Mesenchymal stem cell (in vitro differentiated cells and primary cell): ENCODE data around the gene IGSF5.

ENCODE experiments used
- DNase-seq: peaks from one replicate; pipeline ENCODE4 v3.0.0-alpha.2; 2013
- H2AFZ ChIP-seq: one replicate; pipeline ENCODE4 v1.6.1; 2013; ENCODE audit warnings: low read depth, mild to moderate bottlenecking, control low read depth, inconsistent platforms, low read length, moderate library complexity
- H2AK5ac ChIP-seq: 2 replicates; pipeline ENCODE4 v1.6.1; 2013; ENCODE audit warnings: low read length, moderate library complexity, mild to moderate bottlenecking, inconsistent platforms; ENCODE audit not compliant: severe bottlenecking
- H2BK120ac ChIP-seq: one replicate; pipeline ENCODE4 v1.6.1; 2013; ENCODE audit warnings: low read depth, mild to moderate bottlenecking, inconsistent platforms, low read length, moderate library complexity
- H2BK12ac ChIP-seq, 2 experiments: one replicate each; pipeline ENCODE4 v1.6.1; 2013; ENCODE audit warnings: inconsistent platforms in 2 of 2, low read length in 2 of 2, mild to moderate bottlenecking in 2 of 2, moderate library complexity in 2 of 2, control low read depth in 1 of 2
- H2BK15ac ChIP-seq: one replicate; pipeline ENCODE4 v1.6.1; 2013; ENCODE audit warnings: mild to moderate bottlenecking, low read depth, inconsistent platforms; ENCODE audit not compliant: poor library complexity, severe bottlenecking
- H2BK5ac ChIP-seq: 2 replicates; pipeline ENCODE4 v1.6.1; 2013; ENCODE audit warnings: low read depth, mild to moderate bottlenecking, low read length, control low read depth, inconsistent platforms; ENCODE audit not compliant: poor library complexity, severe bottlenecking
- H3K14ac ChIP-seq, 2 experiments: one replicate each; pipeline ENCODE4 v1.6.1; 2013; ENCODE audit warnings: inconsistent platforms in 2 of 2, low read length in 2 of 2, control low read depth in 1 of 2, mild to moderate bottlenecking in 1 of 2, moderate library complexity in 1 of 2
- H3K18ac ChIP-seq, 2 experiments: one replicate each; pipeline ENCODE4 v1.6.1; 2013; ENCODE audit warnings: inconsistent platforms in 2 of 2, low read length in 2 of 2, control low read depth in 1 of 2, low read depth in 1 of 2, mild to moderate bottlenecking in 1 of 2
- H3K23ac ChIP-seq, 2 experiments: one replicate each; pipeline ENCODE4 v1.6.1; 2013; ENCODE audit warnings: inconsistent platforms in 2 of 2, low read length in 2 of 2, mild to moderate bottlenecking in 2 of 2, moderate library complexity in 2 of 2, control low read depth in 1 of 2
- H3K27ac ChIP-seq: 2 replicates; pipeline ENCODE4 v1.5.1; 2013; ENCODE audit warnings: mild to moderate bottlenecking, moderate library complexity, low read length, control low read depth, inconsistent platforms; ENCODE audit not compliant: poor library complexity, severe bottlenecking
- H3K27me3 ChIP-seq, 2 experiments: 2 replicates each; pipeline versions ENCODE4 v1.6.1 to v1.7.0; 2013; ENCODE audit warnings: low read length in 2 of 2, mild to moderate bottlenecking in 2 of 2, moderate library complexity in 2 of 2, control low read depth in 1 of 2, inconsistent platforms in 1 of 2; ENCODE audit not compliant: control insufficient read depth in 1 of 2, insufficient read depth in 1 of 2
- H3K36me3 ChIP-seq, 2 experiments: 2 replicates each; pipeline versions ENCODE4 v1.6.1 to v1.7.0; 2013; ENCODE audit warnings: low read length in 2 of 2, control low read depth in 1 of 2, inconsistent platforms in 1 of 2, low read depth in 1 of 2, mild to moderate bottlenecking in 1 of 2; ENCODE audit not compliant: insufficient read depth in 2 of 2, control insufficient read depth in 1 of 2
- H3K4ac ChIP-seq, 2 experiments: one replicate each; pipeline ENCODE4 v1.6.1; 2013; ENCODE audit warnings: inconsistent platforms in 2 of 2, low read length in 2 of 2, mild to moderate bottlenecking in 2 of 2, moderate library complexity in 2 of 2, control low read depth in 1 of 2, low read depth in 1 of 2
- H3K4me1 ChIP-seq: 2 replicates; pipeline ENCODE4 v1.6.1; 2013; ENCODE audit warnings: low read depth, low read length, control low read depth; ENCODE audit not compliant: control insufficient read depth, insufficient read depth
- H3K4me2 ChIP-seq: 2 replicates; pipeline ENCODE4 v1.6.1; 2013; ENCODE audit warnings: low read length, mild to moderate bottlenecking, inconsistent platforms; ENCODE audit not compliant: poor library complexity, severe bottlenecking
- H3K4me3 ChIP-seq, 2 experiments: 2 replicates each; pipeline versions ENCODE4 v1.5.1 to v1.7.0; 2013; ENCODE audit warnings: low read length in 2 of 2, mild to moderate bottlenecking in 2 of 2, control low read depth in 1 of 2, low read depth in 1 of 2; ENCODE audit not compliant: insufficient read depth in 1 of 2
- H3K79me1 ChIP-seq: replicated peaks from 2 replicates; pipeline ENCODE4 v1.6.1; 2013; ENCODE audit warnings: mild to moderate bottlenecking, control low read depth, low read length, inconsistent platforms; ENCODE audit not compliant: poor library complexity, severe bottlenecking
- H3K9ac ChIP-seq: 2 replicates; pipeline ENCODE4 v1.7.0; 2013; ENCODE audit warnings: mild to moderate bottlenecking, low read length, moderate library complexity
- H3K9me3 ChIP-seq: 2 replicates; pipeline ENCODE4 v1.7.0; 2013; ENCODE audit warnings: mild to moderate bottlenecking, low read length; ENCODE audit not compliant: control insufficient read depth
- H4K8ac ChIP-seq: one replicate; pipeline ENCODE4 v1.6.1; 2013; ENCODE audit warnings: inconsistent platforms, mild to moderate bottlenecking, low read length, moderate library complexity
- H4K91ac ChIP-seq: one replicate; pipeline ENCODE4 v1.6.1; 2013; ENCODE audit warnings: mild to moderate bottlenecking, low read length, inconsistent platforms
- WGBS: methylation state at CpG from one replicate; pipeline ENCODE4 v1.1.7; 2013; ENCODE audit warnings: mixed read lengths; 5-methylcytosine and 5-hydroxymethylcytosine counted together

IGSF5 gene

GRCh38 chr21:39812983-39813382, 68.0 kb downstream of the IGSF5 start:
- Histone ChIP-seq H3K4ac (no peak overlapping the region), H3K14ac (no peak overlapping the region), H3K36me3 (no peaks in the 10 kb centered on the region), H3K79me1 (no peaks in the 10 kb centered on the region), H2BK15ac (no peak overlapping the region), H2BK120ac (no peak overlapping the region), H3K9me3 (no peaks in the 10 kb centered on the region), H2BK5ac (no peak overlapping the region), H4K91ac (no peak overlapping the region), H3K18ac (no peak overlapping the region), H2BK12ac (no peak overlapping the region), H4K8ac (no peak overlapping the region), H3K9ac (no peak overlapping the region), H3K27ac (no peak overlapping the region), H3K4me2 (no peak overlapping the region), H3K27me3 (no peaks in the 10 kb centered on the region), H3K4me3 (no peak overlapping the region), H3K4me1 (no peaks in the 10 kb centered on the region), H2AFZ (no peak overlapping the region), H3K23ac (no peak overlapping the region), H2AK5ac (no peak overlapping the region)
- no peak for DNase-seq
- WGBS, result no CpG with 5 or more reads among the region's 1 CpG

GRCh38 chr21:39818557-39818956, 73.6 kb downstream of the IGSF5 start:
- Histone ChIP-seq H2BK120ac (no peak overlapping the region), H3K23ac (no peak overlapping the region), H3K4me2 (no peak overlapping the region), H3K4me3 (no peak overlapping the region), H3K9ac (no peak overlapping the region), H3K4me1 (no peaks in the 10 kb centered on the region), H3K36me3 (no peaks in the 10 kb centered on the region), H2AFZ (no peak overlapping the region), H3K27ac (no peak overlapping the region), H3K9me3 (peaks cover 5% of the 10 kb centered on the region), H2BK15ac (no peak overlapping the region), H3K4ac (no peak overlapping the region), H3K14ac (no peak overlapping the region), H2BK5ac (no peak overlapping the region), H4K91ac (no peak overlapping the region), H4K8ac (no peak overlapping the region), H3K18ac (no peak overlapping the region), H2AK5ac (no peak overlapping the region), H2BK12ac (no peak overlapping the region), H3K79me1 (no peaks in the 10 kb centered on the region), H3K27me3 (no peaks in the 10 kb centered on the region)
- DNase-seq, result no peak
- WGBS, result 22% methylated on average over 1 of the region's 2 CpGs

- no peak overlapping the region for H3K18ac ChIP-seq
- no peak for DNase-seq
- no peak overlapping the region for H3K27ac ChIP-seq
- no peaks in the 10 kb centered on the region for H3K36me3 ChIP-seq
- no peaks in the 10 kb centered on the region for H3K27me3 ChIP-seq
- no peak overlapping the region for H2BK120ac ChIP-seq
- no peak overlapping the region for H3K9ac ChIP-seq
- no peak overlapping the region for H2BK12ac ChIP-seq
- H4K91ac ChIP-seq, result no peak overlapping the region
- no peaks in the 10 kb centered on the region for H3K4me1 ChIP-seq
- peaks cover 5% of the 10 kb centered on the region for H3K9me3 ChIP-seq
- no peak overlapping the region for H2AK5ac ChIP-seq
- H3K79me1 ChIP-seq, result no peaks in the 10 kb centered on the region
- H4K8ac ChIP-seq, result no peak overlapping the region
- H2AFZ ChIP-seq, result no peak overlapping the region
- H2BK15ac ChIP-seq, result no peak overlapping the region
- no peak overlapping the region for H3K4me2 ChIP-seq
- H3K4ac ChIP-seq, result no peak overlapping the region
- H2BK5ac ChIP-seq, result no peak overlapping the region
- WGBS, result 69% methylated on average over 3 of the region's 3 CpGs
- H3K4me3 ChIP-seq, result no peak overlapping the region
- H3K14ac ChIP-seq, result no peak overlapping the region
- H3K23ac ChIP-seq, result no peak overlapping the region
These were observed 77.1 kb downstream of the IGSF5 start for GRCh38 chr21:39822042-39822441.

GRCh38 chr21:39825250-39825649, 80.3 kb downstream of the IGSF5 start:
- no peak overlapping the region for H3K27ac ChIP-seq
- H3K4ac ChIP-seq, result no peak overlapping the region
- H2BK5ac ChIP-seq, result no peak overlapping the region
- no peak overlapping the region for H2BK15ac ChIP-seq
- no peak overlapping the region for H3K18ac ChIP-seq
- no peak overlapping the region for H4K91ac ChIP-seq
- H3K23ac ChIP-seq, result no peak overlapping the region
- no peak overlapping the region for H2AK5ac ChIP-seq
- WGBS, result 43% methylated on average over 1 of the region's 1 CpG
- no peak overlapping the region for H4K8ac ChIP-seq
- no peaks in the 10 kb centered on the region for H3K4me1 ChIP-seq
- no peak for DNase-seq
- no peaks in the 10 kb centered on the region for H3K36me3 ChIP-seq
- H2AFZ ChIP-seq, result no peak overlapping the region
- no peak overlapping the region for H3K4me3 ChIP-seq
- no peak overlapping the region for H2BK12ac ChIP-seq
- H3K4me2 ChIP-seq, result no peak overlapping the region
- H3K9ac ChIP-seq, result no peak overlapping the region
- no peak overlapping the region for H3K14ac ChIP-seq
- H3K27me3 ChIP-seq, result no peaks in the 10 kb centered on the region
- H3K9me3 ChIP-seq, result peaks cover 2% of the 10 kb centered on the region
- no peaks in the 10 kb centered on the region for H3K79me1 ChIP-seq
- H2BK120ac ChIP-seq, result no peak overlapping the region
